ENCODE data around the gene NAPSA.
"Not testable (repeated sequence)": the region's sequence is repeated elsewhere in the genome, so short reads cannot be mapped to it uniquely, and the experiment has no call there.

Gene NAPSA

GRCh38 chr19:50356691-50357177 lies 8.7 kb downstream of the NAPSA start:
- TF ChIP-seq CTCF (IDR thresholded peaks at IDR 0.05; ENCODE audit: low read depth, low read length) = no peak
- no peak for DNase-seq (ENCODE audit: extremely low read depth, low read depth)

- DNase-seq (ENCODE audit: extremely low read depth, low read depth) = not testable (repeated sequence)
These were observed 12.0 kb downstream of the NAPSA start for GRCh38 chr19:50353487-50353880.

- no peak for DNase-seq (ENCODE audit: extremely low read depth, low read depth)
- TF ChIP-seq CTCF (IDR thresholded peaks at IDR 0.05; ENCODE audit: low read depth, low read length) = no peak
These were observed 13.2 kb downstream of the NAPSA start for GRCh38 chr19:50352242-50352641.

DNA sequence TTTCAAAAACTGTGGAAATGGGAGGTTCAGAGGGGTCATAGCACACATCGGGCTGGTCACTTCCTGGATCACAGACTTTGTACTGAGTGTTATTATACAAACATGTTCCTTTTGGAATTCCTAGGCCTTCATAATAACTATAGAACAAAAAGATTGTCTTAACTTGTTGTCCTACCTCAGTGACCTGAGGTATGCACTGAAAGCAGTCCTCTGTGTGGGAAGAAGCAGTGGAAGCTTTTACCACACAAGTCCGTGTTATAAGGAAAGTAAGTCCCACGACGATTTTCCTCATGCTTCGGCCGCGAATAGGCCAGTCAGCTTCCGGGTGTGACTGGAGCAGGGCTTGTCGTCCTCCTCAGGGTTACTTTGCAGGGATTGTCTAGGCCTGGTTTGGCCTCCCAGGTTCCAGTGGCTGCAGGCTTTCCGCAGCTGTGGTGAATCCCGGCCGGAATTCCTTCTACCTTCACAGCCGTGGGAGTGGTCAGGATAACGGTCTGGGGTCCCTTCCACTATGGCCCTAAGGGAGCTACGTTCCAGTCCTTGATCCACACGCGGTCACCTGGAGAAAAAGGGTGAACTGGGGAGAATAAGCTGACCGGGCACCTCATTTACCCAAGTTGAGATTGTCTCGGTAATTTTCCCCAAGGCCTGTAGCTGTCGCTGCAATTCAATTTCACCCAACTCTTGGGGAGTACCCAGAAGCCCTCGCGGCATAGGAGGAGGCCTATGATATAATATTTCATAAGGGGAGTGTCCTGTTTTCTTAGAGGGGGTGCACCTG lies 16.0 kb downstream of the NAPSA start:
- TF ChIP-seq CTCF (IDR thresholded peaks at IDR 0.05; ENCODE audit: low read depth, low read length) = no peak
- DNase-seq (ENCODE audit: extremely low read depth, low read depth) = no peak

DNA sequence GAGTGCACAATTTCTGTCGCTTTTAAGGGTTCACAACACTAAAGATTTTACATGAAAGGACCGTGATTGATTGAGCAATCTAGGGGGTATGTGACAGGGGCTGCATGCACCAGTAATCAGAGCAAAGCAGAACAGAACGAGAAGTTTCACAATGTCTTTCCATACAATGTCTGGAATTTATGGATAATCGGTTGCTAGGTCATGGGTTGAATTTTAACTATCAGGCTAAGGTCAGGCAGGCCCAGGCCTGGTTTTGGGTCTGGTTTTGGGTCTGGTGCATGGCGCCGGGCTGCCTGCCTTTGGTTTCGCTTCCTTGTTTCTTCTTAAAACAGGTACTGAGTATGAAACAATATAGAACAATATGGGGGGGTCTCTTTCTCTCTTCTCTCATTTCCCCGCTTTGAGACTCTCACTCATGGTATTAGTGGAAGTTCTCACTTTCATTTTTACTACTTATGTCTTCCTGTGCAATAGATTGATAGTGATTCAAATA lies 18.3 kb downstream of the NAPSA start:
- not testable (repeated sequence) for DNase-seq (ENCODE audit: extremely low read depth, low read depth)

DNA sequence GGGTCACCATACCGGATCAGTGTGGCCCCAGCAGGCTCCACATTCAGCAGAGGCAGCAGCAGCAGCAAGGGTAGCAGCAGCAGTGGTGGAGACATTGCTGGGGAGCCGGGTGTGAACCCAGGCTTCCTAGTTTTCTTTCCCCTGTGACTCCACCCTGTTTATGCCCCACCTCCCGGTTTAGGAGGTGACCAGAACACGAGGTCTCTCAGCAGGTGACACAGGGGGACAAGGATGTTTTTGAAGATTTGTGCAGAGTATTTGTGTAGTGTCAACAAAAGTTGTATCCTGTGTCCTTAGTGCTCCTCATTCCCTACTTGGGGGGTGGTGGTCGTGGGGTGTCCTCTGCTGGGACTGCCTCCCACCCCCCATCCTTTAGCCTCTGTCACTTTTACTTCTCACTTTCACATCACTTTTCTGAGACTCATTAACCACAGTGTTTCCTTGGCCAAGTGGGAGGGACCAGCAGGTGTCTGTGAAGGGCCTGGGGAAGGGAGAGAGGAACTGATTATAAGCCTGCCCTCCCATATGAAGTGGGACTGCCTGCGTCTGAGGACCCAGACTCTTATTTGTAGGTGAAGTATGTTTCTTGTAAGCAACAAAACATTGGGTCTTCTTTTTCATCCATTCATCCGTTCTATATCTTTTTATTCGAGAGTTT lies 20.6 kb downstream of the NAPSA start:
- TF ChIP-seq CTCF (IDR thresholded peaks at IDR 0.05; ENCODE audit: low read depth, low read length) = no peak
- DNase-seq (ENCODE audit: extremely low read depth, low read depth) = no peak

GRCh38 chr19:50341091-50341564 lies 24.3 kb downstream of the NAPSA start:
- TF ChIP-seq CTCF (IDR thresholded peaks at IDR 0.05; ENCODE audit: low read depth, low read length) = no peak
- no peak for DNase-seq (ENCODE audit: extremely low read depth, low read depth)

GRCh38 chr19:50340331-50340730 lies 25.1 kb downstream of the NAPSA start:
- TF ChIP-seq CTCF (IDR thresholded peaks at IDR 0.05; ENCODE audit: low read depth, low read length) = no peak
- DNase-seq (ENCODE audit: extremely low read depth, low read depth) = no peak

DNA sequence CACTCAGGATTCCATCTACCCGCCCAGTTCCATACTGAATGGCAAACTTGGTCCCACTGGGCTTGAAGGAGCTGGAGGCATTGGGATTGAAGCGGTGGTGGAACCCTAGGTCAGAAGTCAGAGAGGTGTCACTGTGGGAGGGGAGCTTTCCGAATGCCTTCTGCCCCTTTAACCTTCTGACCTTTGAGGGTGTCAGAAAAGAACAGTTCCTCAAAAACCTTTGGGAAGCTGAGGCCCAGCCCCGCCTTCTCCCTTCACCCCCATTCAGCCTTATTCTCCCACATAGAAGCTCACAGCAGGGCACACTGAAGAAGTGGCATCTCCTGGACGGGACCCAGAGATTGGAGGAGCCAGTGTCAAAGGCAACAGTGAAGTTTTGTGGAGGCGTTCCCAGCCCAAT lies 28.4 kb downstream of the NAPSA start:
- not testable (repeated sequence) for DNase-seq (ENCODE audit: extremely low read depth, low read depth)
